Loucy (cell line): ENCODE data around the gene PCCB.

Source experiments
- CTCF ChIP-seq: fragments of 200-600 bp; sonication (generic); conservative IDR thresholded peaks from 2 replicates; pipeline ENCODE4 v1.5.1; 2014; ENCODE audit warnings: mild to moderate bottlenecking, antibody characterized with exemption, low read length
- EZH2phosphoT487 ChIP-seq: fragments of 200-600 bp; IDR thresholded peaks from 2 replicates; pipeline ENCODE4 v1.6.1; 2018; ENCODE audit warnings: antibody characterized with exemption, mild to moderate bottlenecking, moderate library complexity, borderline replicate concordance

GRCh38 chr3:136263251-136263650 is 13.1 kb downstream of the PCCB start:
- TF ChIP-seq CTCF: no peak
- no peak for TF ChIP-seq EZH2phosphoT487
